Prostate gland (tissue), 2 donors: ENCODE measurements around the gene SUMF2. TPM values are rescaled to one million over a fixed set of nuclear protein-coding genes. Genes with fewer than 3 reads are reported as not detected.

Source experiments
- DNase-seq: peaks from one replicate; pipeline ENCODE4 v3.0.0-alpha.2; 2019; ENCODE audit warnings: low spot score
- H3K27ac ChIP-seq, 2 donors: fragments of 200-600 bp; sonication (generic); 2 replicates each; pipeline ENCODE4 v1.5.1; 2017 to 2019
- H3K27me3 ChIP-seq: fragments of 200-600 bp; sonication (generic); replicated peaks from 2 replicates; pipeline ENCODE4 v1.5.1; 2019; ENCODE audit not compliant: insufficient read depth
- H3K36me3 ChIP-seq, 2 donors: fragments of 200-600 bp; sonication (generic); 1 replicate in 1 of 2; 2 replicates in 1 of 2; pipeline versions ENCODE4 v1.5.1 to v1.8.1; 2017 to 2019
- H3K4me1 ChIP-seq: fragments of 200-600 bp; sonication (generic); replicated peaks from 2 replicates; pipeline ENCODE4 v1.5.1; 2019
- H3K4me3 ChIP-seq, 2 donors: fragments of 200-600 bp; sonication (generic); 2 replicates each; pipeline ENCODE4 v1.5.1; 2017 to 2019
- H3K9me3 ChIP-seq: fragments of 200-600 bp; sonication (generic); 2 replicates; pipeline ENCODE4 v1.5.1; 2017
- POLR2A ChIP-seq: fragments of 450-650 bp; IDR thresholded peaks from one replicate; pipeline ENCODE4 v1.6.1; 2016; ENCODE audit warnings: antibody characterized with exemption, mild to moderate bottlenecking
- POLR2AphosphoS5 ChIP-seq: sonication (generic); formaldehyde crosslinking; IDR thresholded peaks from one replicate; pipeline ENCODE4 v1.6.1; 2017; ENCODE audit warnings: antibody characterized with exemption
- whole genome bisulfite sequencing: methylation state at CpG from one replicate; pipeline ENCODE4 v1.1.5; 2018; 5-methylcytosine and 5-hydroxymethylcytosine counted together
- intact Hi-C: fragments of 100-400 bp; cut with DNase I; formaldehyde crosslinking; loops from one replicate; pipeline ENCODE4 v1.14.2; 2022
- total RNA-seq, 2 donors: library from RNA; depleted of rRNA; stranded (reverse); fragments of >200 nt; gene quantifications; one replicate each; pipeline ENCODE4 v1.1.0, GENCODE V29; 2016
- TF ChIP-seq, protein P1 (sequence below), 4 experiments: fragments of 200-600 bp in 2 of 4; fragments of 450-650 bp in 2 of 4; sonication (generic) in 2 of 4; IDR thresholded peaks; 1 replicate in 3 of 4; 2 replicates in 1 of 4; pipeline ENCODE4 v1.5.1; 2016 to 2019; ENCODE audit warnings: antibody characterized with exemption in 4 of 4, mild to moderate bottlenecking in 2 of 4, moderate library complexity in 2 of 4

Gene SUMF2
- total RNA-seq, 2 donors from 2014 or later: 152 to 210 TPM

DNA sequence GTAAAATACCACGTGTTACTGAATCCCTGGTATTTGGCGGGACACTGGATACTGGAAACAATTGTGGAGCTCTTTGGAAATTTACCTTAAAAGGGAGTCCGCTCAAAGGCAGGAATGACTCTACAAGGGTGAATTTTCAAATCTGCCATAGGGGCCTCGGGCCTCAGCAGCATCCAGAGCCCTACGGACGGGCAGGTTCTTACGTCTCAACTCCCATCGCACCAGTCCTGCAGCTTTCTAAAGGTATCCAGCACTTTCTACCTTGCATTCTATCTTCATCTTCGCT is 13.1 kb upstream of the SUMF2 start:
- H3K9me3 ChIP-seq: no peaks in the 10 kb centered on the region
- TF ChIP-seq POLR2A (no peak), POLR2AphosphoS5 (no peak)
- TF ChIP-seq, protein P1, sequence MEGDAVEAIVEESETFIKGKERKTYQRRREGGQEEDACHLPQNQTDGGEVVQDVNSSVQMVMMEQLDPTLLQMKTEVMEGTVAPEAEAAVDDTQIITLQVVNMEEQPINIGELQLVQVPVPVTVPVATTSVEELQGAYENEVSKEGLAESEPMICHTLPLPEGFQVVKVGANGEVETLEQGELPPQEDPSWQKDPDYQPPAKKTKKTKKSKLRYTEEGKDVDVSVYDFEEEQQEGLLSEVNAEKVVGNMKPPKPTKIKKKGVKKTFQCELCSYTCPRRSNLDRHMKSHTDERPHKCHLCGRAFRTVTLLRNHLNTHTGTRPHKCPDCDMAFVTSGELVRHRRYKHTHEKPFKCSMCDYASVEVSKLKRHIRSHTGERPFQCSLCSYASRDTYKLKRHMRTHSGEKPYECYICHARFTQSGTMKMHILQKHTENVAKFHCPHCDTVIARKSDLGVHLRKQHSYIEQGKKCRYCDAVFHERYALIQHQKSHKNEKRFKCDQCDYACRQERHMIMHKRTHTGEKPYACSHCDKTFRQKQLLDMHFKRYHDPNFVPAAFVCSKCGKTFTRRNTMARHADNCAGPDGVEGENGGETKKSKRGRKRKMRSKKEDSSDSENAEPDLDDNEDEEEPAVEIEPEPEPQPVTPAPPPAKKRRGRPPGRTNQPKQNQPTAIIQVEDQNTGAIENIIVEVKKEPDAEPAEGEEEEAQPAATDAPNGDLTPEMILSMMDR (IDR thresholded peaks at IDR 0.05): no peak
- under 1% methylated on average over 9 of the region's 9 CpGs for WGBS
- no peak for DNase-seq
- H3K27me3 ChIP-seq: no peaks in the 10 kb centered on the region
- H3K36me3 ChIP-seq: peaks cover 7 to 8% of the 10 kb centered on the region in 2 donors
- no peaks in the 10 kb centered on the region for H3K4me1 ChIP-seq
- intact Hi-C loops: loop anchor here (10.0 kb wide), 1 partner anchor 86 kb away; the partner anchor contains the start of gene NIPSNAP2
- peak overlapping the region; percentile 66 to 83 for H3K4me3 ChIP-seq
- peak overlapping the region; percentile 89 for H3K27ac ChIP-seq

DNA sequence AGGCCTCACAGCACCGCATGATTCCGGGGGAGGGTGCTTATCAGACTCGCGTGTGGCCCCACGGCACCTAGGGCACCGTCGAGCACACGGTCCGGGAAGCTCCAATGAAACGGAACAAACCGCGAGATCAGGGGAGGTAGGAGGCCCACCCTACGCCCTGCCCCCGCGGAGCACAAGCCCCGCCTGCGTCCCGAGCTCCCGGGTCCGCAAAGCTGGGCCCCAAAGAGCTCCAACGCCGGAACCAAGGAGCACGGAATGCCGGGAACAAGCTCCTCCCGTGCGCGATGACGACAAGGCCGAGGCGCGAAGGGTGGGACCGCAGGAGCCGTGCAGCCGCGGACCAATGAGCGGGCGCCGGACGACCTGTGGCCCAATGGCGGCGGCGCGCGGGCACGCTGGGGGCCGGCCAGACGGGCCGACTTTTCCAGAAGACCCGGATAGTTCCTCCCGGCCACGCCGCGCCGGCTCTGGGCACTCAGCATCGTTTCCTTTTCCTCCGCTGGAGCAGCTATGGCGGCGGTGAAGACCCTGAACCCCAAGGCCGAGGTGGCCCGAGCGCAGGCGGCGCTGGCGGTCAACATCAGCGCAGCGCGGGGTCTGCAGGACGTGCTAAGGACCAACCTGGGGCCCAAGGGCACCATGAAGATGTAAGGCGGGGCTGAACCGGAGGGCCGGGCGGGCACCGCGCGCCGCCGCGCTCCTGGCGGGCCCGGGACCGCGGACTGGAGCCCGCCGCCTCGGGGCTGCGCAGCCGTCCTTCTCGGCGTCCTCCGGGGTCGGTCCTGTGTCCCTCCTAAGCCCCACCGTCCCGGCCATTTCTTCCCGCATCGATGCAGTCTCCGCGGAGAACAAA is 12.5 kb upstream of the SUMF2 start, which contains the start of the genes CCT6A and PSPH:
CCT6A (plus strand) TSS at position 427 of the 853 bp plus-strand sequence; CDS start at position 511, 84 bp downstream.
PSPH (minus strand) TSS at position 106 of the 853 bp plus-strand sequence. CDS start 30,232 bp downstream, outside the sequence.
- H3K9me3 ChIP-seq: no peaks in the 10 kb centered on the region
- peak within 1 kb of the TSS; percentile 89 for H3K27ac ChIP-seq
- WGBS: 0% methylated on average over 83 of the region's 97 CpGs
- peak within 1 kb of the TSS; percentile 66 to 83 for H3K4me3 ChIP-seq
- H3K27me3 ChIP-seq: no peaks in the 10 kb centered on the region
- DNase-seq: peak; percentile 99
- intact Hi-C loops: loop anchor here (10.0 kb wide), 1 partner anchor 87 kb away; the partner anchor contains the start of gene NIPSNAP2
- no peaks in the 10 kb centered on the region for H3K4me1 ChIP-seq
- TF ChIP-seq POLR2A (peak; percentile 83), POLR2AphosphoS5 (peak; percentile 96)
- TF ChIP-seq, protein P1 (IDR thresholded peaks at IDR 0.05): peak in 1 of 4 experiments; percentile 20
- H3K36me3 ChIP-seq: peaks cover 8 to 11% of the 10 kb centered on the region in 2 donors

GRCh38 chr7:56053379-56053778 is 10.7 kb upstream of the SUMF2 start:
- Histone ChIP-seq H3K4me3 (no peak overlapping the region), H3K27ac (no peak overlapping the region)
- intact Hi-C loops: loop anchor here (10.0 kb wide), 1 partner anchor 89 kb away; the partner anchor contains the start of gene NIPSNAP2

DNA sequence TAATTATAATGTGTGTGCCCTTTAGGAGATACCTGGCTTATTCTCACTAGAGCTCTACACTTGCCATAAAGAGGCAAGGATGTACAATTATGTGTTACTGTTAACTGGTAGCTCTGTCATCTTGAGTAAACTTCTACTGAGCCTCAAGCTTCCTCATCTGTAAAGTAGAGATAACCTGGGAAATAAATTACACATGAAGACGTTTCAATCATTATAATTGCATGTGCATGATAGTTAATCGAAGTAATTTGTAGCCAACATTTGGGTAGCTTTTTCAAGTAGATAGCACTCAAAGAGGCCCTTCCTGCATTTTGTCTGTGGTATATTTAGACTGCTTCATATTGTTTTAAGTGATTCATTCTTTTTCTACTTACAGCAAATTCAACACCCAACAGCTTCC is 10.1 kb upstream of the SUMF2 start:
- intact Hi-C loops: loop anchor here (10.0 kb wide), 1 partner anchor 89 kb away; the partner anchor contains the start of gene NIPSNAP2
- 83% methylated on average over 2 of the region's 2 CpGs for WGBS
- H3K4me3 ChIP-seq: no peak overlapping the region

More at GRCh38 chr7:56053379-56053778, 10.7 kb upstream of the SUMF2 start:
- no peak for TF ChIP-seq POLR2A
- TF ChIP-seq, protein P1 (IDR thresholded peaks at IDR 0.05): no peak
- TF ChIP-seq POLR2AphosphoS5: no peak
- H3K4me1 ChIP-seq: no peaks in the 10 kb centered on the region
- 81% methylated on average over 9 of the region's 9 CpGs for WGBS
- H3K27me3 ChIP-seq: no peaks in the 10 kb centered on the region
- no peak for DNase-seq
- H3K9me3 ChIP-seq: no peaks in the 10 kb centered on the region
- H3K36me3 ChIP-seq: peaks cover 8 to 11% of the 10 kb centered on the region in 2 donors

More for the DNA sequence above, 10.1 kb upstream of the SUMF2 start:
- Histone ChIP-seq H3K27me3 (no peaks in the 10 kb centered on the region), H3K27ac (no peak overlapping the region), H3K9me3 (no peaks in the 10 kb centered on the region), H3K36me3 (peaks cover 8 to 11% of the 10 kb centered on the region in 2 donors), H3K4me1 (no peaks in the 10 kb centered on the region)
- TF ChIP-seq POLR2A: no peak
- TF ChIP-seq, protein P1 (IDR thresholded peaks at IDR 0.05): no peak
- TF ChIP-seq POLR2AphosphoS5: no peak
- DNase-seq: no peak
